PC-3 (cell line): ENCODE measurements around the gene CCDC74B.
"Not testable (repeated sequence)": the region's sequence is repeated elsewhere in the genome, so short reads cannot be mapped to it uniquely, and the experiment has no call there.

ENCODE experiments used
- CTCF ChIP-seq: fragments of 300-600 bp; sonication (generic); conservative IDR thresholded peaks from 2 replicates; pipeline ENCODE4 v1.5.1; 2017; ENCODE audit warnings: antibody characterized with exemption, low read depth, mild to moderate bottlenecking, low read length
- EZH2 ChIP-seq: fragments of 300-600 bp; sonication (generic); IDR thresholded peaks from one replicate; pipeline ENCODE4 v1.6.1; 2017; ENCODE audit warnings: antibody characterized with exemption, mild to moderate bottlenecking, low read length; ENCODE audit not compliant: unreplicated experiment
- EZH2phosphoT487 ChIP-seq: fragments of 300-600 bp; sonication (generic); IDR thresholded peaks from 2 replicates; pipeline ENCODE4 v1.6.1; 2018; ENCODE audit warnings: mild to moderate bottlenecking, antibody characterized with exemption, low read length, borderline replicate concordance

DNA sequence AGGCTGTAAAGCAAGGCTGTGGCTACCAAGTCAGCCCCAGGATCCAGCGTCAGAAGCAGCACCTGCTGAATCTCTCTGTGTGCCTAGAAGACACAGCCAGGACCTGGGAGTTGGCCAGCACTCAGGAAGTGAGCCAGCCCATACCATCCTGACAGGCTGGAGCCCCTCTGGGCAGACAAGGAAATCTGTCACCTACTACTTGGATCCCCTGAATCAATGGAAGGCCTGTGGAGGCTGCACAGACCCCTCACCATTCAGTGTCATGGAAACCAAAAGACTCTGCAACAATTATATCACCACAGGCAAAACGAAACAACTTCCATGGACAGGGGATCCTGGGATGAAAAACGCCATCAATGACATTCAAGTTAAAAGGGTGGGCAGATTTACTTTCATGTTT, 21.7 kb upstream of the CCDC74B start:
- TF ChIP-seq EZH2, CTCF, EZH2phosphoT487: not testable (repeated sequence)
